AG20443 (cell line): Measurements from ENCODE around the gene PCDHGA8.
"Not testable (repeated sequence)": the region's sequence is repeated elsewhere in the genome, so short reads cannot be mapped to it uniquely, and the experiment has no call there.

ENCODE experiments used
- DNase-seq: peaks from one replicate; pipeline ENCODE4 v3.0.0; 2012; ENCODE audit warnings: low spot score, mixed read lengths

The PCDHGA8 gene

DNA sequence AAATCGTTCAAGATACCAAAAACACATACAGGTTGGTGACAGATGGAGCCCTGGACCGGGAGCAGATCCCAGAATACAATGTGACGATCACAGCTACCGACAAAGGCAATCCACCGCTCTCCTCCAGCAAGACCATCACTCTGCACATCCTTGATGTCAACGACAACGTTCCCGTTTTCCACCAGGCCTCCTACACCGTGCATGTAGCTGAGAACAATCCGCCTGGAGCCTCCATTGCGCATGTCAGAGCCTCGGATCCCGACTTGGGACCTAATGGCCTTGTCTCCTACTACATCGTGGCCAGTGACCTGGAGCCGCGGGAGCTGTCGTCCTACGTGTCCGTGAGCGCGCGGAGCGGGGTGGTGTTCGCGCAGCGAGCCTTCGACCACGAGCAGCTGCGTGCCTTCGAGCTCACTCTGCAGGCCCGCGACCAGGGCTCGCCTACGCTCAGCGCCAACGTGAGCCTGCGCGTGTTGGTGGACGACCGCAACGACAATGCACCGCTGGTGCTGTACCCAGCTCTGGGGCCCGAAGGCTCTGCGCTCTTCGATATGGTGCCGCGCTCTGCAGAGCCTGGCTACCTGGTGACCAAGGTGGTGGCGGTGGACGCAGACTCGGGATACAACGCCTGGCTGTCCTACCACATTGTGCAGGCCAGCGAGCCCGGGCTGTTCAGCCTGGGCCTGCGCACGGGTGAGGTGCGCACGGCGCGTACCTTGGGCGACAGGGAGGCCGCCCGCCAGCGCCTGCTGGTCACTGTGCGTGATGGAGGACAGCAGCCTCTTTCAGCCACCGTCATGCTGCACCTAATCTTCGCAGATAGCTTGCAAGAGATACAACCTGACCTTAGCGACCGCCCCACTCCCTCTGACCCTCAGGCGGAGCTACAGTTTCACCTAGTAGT, 20.6 kb upstream of the PCDHGA8 start:
- no peak for DNase-seq

DNA sequence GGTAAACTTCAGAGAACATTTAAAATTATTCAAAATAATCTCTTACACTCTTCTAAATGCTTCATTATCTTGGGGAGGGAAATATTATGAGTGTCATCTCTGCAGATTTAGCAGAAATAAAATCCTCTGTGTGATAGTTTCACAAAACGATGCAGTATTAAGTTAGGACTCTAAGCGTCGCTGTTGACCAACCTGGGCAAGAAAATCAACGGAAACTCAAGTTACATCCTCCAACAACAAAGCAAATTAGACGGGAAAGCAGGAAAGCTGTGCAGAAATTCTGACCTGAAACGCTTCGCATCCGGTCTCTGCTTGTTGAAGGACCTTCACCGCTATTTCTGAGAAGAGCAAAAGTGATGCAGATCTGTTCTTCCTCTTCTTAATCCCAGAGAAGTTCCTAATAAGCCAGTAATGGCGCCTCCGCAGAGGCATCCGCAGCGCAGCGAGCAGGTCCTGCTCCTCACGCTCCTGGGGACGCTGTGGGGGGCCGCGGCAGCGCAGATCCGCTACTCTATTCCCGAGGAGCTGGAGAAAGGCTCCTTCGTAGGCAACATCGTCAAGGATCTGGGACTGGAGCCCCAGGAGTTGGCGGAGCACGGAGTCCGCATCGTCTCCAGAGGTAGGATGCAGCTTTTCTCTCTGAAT, 18.6 kb upstream of the PCDHGA8 start, which contains the start of gene PCDHGA6:
PCDHGA6 (plus strand) TSS at position 219 of the 645 bp plus-strand sequence; CDS start at position 412, 193 bp downstream.
- DNase-seq, result peak; percentile 29

DNA sequence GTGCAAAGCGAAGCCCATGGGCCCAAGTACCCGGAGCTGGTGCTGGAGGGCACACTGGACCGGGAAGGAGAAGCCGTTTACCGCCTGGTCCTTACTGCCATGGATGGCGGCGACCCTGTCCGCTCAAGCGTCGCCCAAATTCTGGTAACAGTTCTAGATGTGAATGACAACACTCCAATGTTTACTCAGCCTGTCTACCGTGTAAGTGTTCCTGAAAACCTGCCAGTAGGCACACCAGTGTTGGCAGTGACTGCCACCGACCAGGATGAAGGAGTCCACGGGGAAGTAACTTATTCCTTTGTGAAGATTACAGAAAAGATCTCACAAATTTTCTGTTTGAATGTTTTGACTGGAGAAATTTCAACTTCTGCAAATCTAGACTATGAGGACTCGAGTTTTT, 17.8 kb upstream of the PCDHGA8 start:
- DNase-seq, result no peak

DNA sequence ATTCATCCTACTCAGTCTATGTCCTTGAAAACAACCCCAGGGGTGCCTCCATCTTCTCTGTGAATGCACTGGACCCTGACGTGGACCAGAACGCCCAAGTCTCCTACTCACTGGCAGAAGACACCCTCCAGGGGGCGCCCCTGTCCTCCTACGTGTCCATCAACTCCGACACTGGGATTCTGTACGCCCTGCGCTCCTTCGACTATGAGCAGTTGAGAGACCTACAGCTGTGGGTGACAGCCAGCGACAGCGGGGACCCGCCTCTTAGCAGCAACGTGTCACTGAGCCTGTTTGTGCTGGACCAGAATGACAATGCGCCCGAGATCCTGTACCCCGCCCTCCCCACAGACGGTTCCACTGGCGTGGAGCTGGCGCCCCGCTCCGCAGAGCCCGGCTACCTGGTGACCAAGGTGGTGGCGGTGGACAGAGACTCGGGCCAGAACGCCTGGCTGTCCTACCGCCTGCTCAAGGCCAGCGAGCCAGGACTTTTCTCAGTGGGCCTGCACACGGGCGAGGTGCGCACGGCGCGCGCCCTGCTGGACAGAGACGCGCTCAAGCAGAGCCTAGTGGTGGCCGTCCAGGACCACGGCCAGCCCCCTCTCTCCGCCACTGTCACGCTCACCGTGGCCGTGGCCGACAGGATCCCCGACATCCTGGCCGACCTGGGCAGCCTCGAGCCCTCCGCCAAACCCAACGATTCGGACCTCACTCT, 16.8 kb upstream of the PCDHGA8 start:
- DNase-seq, result not testable (repeated sequence)

DNA sequence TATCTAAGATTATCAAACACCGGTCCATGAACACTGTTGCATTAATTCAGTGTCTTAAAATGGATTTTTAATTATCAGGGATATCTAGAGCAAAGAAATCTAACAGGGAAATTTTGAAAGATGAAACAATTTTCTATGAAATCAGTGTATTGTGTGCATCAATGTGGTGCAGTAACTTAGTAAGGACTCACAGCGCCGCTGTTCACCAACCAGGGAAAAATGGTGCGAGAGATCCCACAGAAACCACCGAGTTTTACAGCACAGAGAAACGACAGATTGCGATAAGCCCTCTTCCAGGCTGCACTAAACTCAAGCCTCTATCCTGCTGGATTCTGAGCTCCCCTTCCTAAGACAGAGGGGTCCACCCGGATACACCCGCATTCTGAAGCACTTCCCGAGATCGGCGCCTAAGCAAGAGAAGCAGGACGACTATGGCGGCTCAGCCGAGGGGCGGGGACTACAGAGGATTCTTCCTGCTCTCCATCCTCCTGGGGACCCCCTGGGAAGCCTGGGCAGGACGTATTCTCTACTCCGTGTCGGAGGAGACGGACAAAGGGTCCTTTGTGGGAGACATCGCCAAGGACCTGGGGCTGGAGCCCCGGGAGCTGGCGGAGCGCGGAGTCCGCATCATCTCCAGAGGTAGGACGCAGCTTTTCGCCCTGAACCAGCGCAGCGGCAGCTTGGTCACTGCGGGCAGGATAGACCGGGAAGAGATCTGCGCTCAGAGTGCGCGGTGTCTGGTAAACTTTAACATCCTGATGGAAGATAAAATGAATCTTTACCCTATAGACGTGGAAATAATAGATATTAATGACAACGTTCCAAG, 9.8 kb upstream of the PCDHGA8 start, which contains the start of gene PCDHGA7:
PCDHGA7 (plus strand) TSS at position 274 of the 826 bp plus-strand sequence; CDS start at position 432, 158 bp downstream.
- peak; percentile 46 for DNase-seq

DNA sequence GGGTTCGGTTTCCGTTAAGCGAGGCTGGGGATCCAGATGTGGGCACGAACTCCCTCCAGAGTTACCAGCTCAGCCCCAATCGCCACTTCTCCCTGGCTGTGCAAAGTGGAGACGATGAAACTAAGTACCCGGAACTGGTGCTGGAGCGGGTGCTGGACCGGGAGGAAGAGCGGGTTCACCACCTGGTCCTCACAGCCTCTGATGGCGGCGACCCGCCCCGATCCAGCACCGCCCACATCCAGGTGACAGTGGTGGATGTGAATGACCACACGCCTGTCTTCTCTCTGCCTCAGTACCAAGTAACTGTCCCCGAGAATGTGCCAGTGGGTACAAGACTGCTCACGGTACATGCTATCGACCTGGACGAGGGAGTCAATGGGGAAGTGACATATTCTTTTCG, 9.1 kb upstream of the PCDHGA8 start:
- no peak for DNase-seq

DNA sequence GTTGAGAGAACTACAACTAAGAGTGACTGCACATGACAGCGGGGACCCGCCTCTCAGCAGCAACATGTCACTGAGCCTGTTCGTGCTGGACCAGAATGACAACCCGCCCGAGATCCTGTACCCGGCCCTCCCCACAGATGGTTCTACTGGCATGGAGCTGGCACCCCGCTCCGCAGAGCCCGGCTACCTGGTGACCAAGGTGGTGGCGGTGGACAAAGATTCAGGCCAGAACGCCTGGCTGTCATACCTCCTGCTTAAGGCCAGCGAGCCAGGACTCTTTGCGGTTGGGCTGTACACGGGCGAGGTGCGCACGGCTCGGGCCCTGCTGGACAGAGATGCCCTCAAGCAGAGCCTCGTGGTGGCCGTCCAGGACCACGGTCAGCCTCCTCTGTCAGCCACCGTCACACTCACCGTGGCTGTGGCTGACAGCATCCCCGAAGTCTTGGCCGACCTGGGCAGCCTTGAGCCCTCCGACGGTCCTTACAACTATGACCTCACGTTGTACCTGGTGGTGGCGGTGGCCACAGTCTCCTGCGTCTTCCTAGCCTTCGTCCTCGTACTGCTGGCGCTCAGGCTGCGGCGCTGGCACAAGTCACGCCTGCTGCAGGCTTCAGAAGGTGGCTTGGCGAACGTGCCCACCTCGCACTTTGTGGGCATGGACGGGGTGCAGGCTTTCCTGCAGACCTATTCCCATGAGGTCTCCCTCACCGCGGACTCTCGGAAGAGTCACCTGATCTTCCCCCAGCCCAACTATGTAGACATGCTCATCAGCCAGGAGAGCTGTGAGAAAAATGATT, 7.8 kb upstream of the PCDHGA8 start:
- DNase-seq, result no peak

DNA sequence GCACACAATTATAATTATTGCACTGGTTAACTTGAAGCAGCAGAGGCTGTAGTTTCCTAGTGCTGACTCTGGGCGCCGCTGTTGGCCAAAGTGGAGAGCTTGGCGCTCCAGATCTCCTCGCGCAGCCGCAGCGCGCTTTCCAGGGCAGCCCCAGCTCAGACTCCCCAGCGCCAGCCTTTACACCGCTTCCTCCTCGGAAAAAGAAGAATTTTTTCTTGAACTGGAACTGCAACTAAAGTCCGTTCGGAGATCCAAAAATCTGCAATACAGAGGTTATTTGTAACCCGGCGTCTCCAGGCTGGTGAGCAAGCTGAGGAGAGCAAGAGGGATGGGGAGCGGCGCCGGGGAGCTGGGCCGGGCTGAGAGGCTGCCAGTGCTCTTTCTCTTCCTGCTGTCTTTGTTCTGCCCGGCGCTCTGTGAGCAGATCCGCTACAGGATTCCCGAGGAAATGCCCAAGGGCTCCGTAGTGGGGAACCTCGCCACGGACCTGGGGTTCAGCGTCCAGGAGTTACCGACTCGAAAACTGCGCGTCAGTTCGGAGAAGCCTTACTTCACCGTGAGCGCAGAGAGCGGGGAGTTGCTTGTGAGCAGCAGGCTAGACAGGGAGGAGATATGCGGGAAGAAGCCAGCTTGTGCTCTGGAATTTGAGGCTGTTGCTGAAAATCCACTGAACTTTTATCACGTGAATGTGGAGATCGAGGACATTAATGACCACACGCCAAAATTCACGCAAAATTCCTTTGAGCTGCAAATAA, 4.7 kb upstream of the PCDHGA8 start, which contains the start of gene PCDHGB4:
PCDHGB4 (plus strand) TSS at position 142 of the 755 bp plus-strand sequence; CDS start at position 329, 187 bp downstream.
- DNase-seq, result peak; percentile 62

DNA sequence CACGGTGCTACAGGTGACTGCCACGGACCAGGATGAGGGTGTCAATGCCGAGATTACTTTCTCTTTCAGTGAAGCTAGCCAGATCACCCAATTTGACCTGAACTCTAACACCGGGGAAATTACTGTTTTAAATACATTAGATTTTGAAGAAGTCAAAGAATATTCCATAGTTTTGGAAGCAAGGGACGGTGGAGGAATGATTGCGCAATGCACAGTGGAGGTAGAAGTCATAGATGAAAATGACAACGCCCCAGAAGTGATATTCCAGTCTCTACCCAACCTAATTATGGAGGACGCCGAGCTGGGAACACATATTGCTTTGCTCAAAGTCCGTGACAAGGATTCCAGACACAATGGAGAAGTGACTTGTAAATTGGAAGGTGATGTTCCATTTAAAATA, 3.8 kb upstream of the PCDHGA8 start:
- DNase-seq, result no peak

DNA sequence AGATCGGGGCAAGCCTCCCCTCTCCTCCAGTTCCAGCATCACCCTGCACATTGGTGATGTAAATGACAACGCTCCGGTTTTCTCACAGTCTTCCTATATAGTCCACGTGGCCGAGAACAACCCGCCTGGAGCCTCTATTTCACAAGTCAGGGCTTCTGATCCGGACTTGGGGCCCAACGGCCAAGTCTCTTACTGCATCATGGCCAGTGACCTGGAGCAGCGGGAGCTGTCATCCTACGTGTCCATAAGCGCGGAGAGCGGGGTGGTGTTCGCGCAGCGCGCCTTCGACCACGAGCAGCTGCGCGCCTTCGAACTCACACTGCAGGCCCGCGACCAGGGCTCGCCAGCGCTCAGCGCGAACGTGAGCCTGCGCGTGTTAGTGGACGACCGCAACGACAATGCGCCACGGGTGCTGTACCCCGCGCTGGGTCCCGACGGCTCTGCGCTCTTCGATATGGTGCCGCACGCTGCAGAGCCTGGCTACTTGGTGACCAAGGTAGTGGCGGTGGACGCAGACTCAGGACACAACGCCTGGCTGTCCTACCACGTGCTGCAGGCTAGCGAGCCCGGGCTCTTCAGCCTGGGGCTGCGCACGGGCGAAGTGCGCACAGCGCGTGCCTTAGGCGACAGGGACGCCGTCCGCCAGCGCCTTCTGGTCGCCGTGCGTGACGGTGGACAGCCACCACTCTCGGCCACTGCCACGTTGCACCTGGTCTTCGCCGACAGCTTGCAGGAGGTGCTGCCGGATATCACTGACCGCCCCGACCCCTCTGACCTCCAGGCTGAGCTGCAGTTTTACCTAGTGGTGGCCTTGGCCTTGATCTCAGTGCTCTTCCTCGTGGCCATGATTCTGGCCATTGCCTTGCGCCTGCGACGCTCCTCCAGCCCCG, 3.0 kb upstream of the PCDHGA8 start:
- no peak for DNase-seq

DNA sequence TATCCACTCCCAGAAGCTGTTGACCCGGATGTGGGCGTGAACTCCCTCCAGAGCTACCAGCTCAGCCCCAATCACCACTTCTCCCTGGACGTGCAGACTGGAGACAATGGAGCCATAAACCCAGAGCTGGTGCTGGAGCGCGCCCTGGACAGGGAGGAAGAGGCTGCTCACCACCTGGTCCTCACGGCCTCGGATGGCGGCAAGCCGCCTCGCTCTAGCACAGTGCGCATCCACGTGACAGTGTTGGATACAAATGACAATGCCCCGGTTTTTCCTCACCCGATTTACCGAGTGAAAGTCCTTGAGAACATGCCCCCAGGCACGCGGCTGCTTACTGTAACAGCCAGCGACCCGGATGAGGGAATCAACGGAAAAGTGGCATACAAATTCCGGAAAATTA, 834 bp downstream of the PCDHGA8 start:
- DNase-seq, result no peak

DNA sequence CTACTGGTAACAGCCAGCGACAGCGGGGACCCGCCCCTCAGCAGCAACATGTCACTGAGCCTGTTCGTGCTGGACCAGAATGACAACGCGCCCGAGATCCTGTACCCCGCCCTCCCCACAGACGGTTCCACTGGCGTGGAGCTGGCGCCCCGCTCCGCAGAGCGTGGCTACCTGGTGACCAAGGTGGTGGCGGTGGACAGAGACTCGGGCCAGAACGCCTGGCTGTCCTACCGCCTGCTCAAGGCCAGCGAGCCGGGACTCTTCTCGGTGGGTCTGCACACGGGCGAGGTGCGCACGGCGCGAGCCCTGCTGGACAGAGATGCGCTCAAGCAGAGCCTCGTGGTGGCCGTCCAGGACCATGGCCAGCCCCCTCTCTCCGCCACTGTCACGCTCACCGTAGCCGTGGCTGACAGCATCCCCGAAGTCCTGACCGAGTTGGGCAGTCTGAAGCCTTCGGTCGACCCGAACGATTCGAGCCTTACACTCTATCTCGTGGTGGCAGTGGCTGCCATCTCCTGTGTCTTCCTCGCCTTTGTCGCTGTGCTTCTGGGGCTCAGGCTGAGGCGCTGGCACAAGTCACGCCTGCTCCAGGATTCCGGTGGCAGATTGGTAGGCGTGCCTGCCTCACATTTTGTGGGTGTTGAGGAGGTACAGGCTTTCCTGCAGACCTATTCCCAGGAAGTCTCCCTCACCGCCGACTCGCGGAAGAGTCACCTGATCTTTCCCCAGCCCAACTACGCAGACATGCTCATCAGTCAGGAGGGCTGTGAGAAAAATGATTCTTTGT, 2.2 kb downstream of the PCDHGA8 start:
- not testable (repeated sequence) for DNase-seq

DNA sequence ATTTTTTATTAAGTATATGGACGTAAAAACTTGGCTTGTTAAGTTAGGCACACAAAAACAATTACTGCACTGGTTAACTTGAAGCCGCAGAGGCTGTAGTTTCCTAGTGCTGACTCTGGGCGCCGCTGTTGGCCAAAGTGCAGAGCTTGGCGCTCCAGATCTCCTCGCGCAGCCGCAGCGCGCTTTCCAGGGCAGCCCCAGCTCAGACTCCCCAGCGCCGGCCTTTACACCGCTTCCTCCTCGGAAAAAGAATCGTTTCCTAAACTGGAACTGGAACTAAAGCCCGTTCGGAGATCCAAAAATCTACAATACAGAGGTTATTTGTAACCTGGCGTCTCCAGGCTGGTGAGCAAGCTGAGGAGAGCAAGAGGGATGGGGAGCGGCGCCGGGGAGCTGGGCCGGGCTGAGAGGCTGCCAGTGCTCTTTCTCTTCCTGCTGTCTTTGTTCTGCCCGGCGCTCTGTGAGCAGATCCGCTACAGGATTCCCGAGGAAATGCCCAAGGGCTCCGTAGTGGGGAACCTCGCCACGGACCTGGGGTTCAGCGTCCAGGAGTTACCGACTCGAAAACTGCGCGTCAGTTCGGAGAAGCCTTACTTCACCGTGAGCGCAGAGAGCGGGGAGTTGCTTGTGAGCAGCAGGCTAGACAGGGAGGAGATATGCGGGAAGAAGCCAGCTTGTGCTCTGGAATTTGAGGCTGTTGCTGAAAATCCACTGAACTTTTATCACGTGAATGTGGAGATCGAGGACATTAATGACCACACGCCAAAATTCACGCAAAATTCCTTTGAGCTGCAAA, 5.5 kb downstream of the PCDHGA8 start, which contains the start of gene PCDHGB5:
PCDHGB5 (plus strand) TSS at position 192 of the 796 bp plus-strand sequence; CDS start at position 373, 181 bp downstream.
- DNase-seq, result peak; percentile 46

DNA sequence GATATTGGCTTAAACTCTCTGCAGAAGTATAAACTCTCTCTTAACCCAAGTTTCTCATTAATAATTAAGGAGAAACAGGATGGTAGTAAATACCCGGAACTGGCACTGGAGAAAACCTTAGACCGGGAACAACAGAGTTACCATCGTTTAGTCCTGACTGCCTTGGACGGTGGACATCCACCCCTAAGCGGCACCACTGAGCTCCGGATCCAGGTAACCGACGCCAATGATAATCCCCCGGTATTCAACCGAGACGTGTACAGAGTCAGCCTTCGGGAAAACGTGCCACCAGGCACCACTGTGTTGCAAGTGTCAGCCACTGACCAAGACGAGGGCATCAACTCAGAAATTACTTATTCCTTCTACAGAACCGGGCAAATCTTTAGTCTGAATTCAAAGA, 6.2 kb downstream of the PCDHGA8 start:
- DNase-seq, result no peak

DNA sequence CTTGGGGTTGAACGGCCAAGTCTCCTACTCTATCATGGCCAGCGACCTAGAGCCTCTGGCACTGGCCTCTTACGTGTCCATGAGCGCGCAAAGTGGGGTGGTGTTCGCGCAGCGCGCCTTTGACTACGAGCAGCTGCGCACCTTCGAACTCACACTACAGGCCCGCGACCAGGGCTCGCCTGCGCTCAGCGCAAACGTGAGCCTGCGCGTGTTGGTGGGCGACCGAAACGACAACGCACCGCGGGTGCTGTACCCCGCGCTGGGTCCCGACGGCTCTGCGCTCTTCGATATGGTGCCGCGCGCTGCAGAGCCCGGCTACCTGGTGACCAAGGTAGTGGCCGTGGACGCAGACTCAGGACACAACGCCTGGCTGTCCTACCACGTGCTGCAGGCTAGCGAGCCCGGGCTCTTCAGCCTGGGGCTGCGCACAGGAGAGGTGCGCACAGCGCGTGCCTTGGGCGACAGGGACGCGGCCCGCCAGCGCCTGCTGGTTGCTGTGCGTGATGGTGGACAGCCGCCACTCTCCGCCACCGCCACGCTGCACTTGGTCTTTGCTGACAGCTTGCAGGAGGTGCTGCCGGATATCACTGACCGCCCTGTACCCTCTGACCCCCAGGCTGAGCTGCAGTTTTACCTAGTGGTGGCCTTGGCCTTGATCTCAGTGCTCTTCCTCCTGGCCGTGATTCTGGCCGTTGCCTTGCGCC, 7.3 kb downstream of the PCDHGA8 start:
- no peak for DNase-seq

DNA sequence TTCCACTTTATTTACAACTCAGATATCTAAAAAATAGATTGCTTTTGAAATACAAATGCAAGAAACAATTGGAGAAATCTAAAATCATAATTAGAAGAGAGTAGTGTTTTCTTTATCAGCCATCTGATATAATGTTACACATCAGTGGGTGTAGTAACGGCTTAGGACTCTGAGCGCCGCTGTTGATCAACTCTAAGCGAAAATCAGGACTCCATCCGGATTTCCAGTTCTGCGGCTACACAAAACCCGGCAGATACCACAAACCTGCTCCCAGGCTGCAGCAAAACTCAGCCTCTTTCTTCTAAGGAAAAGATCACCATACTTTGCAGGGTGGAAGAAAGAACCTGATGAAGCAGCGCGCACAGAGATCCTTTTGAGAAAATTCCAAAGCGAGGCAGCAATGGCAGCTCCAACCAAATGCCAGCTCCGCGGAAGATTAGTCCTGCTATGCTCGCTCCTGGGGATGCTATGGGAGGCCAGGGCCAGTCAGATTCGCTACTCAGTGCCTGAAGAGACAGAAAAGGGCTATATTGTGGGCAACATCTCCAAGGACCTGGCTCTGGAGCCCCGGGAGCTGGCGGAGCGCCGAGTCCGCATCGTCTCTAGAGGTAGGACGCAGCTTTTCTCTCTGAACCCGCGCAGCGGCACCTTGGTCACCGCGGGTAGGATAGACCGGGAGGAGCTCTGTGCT, 10.3 kb downstream of the PCDHGA8 start, which contains the start of gene PCDHGA9:
PCDHGA9 (plus strand) TSS at position 226 of the 691 bp plus-strand sequence; CDS start at position 401, 175 bp downstream.
- peak; percentile 42 for DNase-seq
